Activated CD8-positive, alpha-beta T cell treated with anti-CD3 and anti-CD28 coated beads, Interleukin-2, amount 10 ng/mL, durations not matched to agents 7 days and 5 days (primary cell): ENCODE measurements around the gene BTBD7. TPM values are rescaled to one million over a fixed set of nuclear protein-coding genes. Genes with fewer than 3 reads are reported as not detected.
A peak's percentile ranks its signal among the peaks of the same experiment; 100 is the strongest.

ENCODE experiments used
- ATAC-seq: fragments of 150-1000 bp; cut with Tn5 transposase; one replicate; pipeline ENCODE4 v1.10.0; 2021; ENCODE audit warnings: moderate library complexity
- CTCF ChIA-PET: fragments of 350-600 bp; sonication (Branson Sonifier 250); formaldehyde crosslinking; loops from one replicate; lab custom pipeline; 2021; ENCODE audit warnings: antibody characterized with exemption; lab: Charles Lee
- POLR2A ChIA-PET: fragments of 350-600 bp; sonication (Branson Sonifier 250); formaldehyde crosslinking; loops from one replicate; lab custom pipeline; 2021; ENCODE audit warnings: antibody characterized with exemption; lab: Charles Lee
- DNase-seq: peaks from one replicate; pipeline ENCODE4 v3.0.0-alpha.2; 2020
- H3K27ac Mint-ChIP-seq: one replicate; pipeline ENCODE4 v1.8.0; 2021; ENCODE audit warnings: mild to moderate bottlenecking, mixed read lengths
- H3K27me3 Mint-ChIP-seq: one replicate; pipeline ENCODE4 v1.8.0; 2021; ENCODE audit warnings: low read depth, mixed read lengths
- H3K36me3 Mint-ChIP-seq: one replicate; pipeline ENCODE4 v1.8.0; 2021; ENCODE audit warnings: low read depth, mixed read lengths
- H3K4me1 Mint-ChIP-seq: one replicate; pipeline ENCODE4 v1.8.0; 2021; ENCODE audit warnings: low read depth, mixed read lengths
- H3K4me3 Mint-ChIP-seq: one replicate; pipeline ENCODE4 v1.8.0; 2021; ENCODE audit warnings: mild to moderate bottlenecking, mixed read lengths
- H3K9me3 Mint-ChIP-seq: one replicate; pipeline ENCODE4 v1.8.0; 2022; ENCODE audit warnings: mixed read lengths; ENCODE audit not compliant: insufficient read depth
- total RNA-seq, 2 experiments: library from RNA; stranded (reverse); gene quantifications; one replicate each; pipeline ENCODE4 v1.2.3, GENCODE V29; 2021

Gene BTBD7
- total RNA-seq, 2 experiments from 2014 or later = 19.0 to 20.4 TPM

GRCh38 chr14:93231129-93231979 is 101.5 kb downstream of the BTBD7 start:
- peaks cover 18% of the 10 kb centered on the region for H3K36me3 Mint-ChIP-seq
- peaks cover 12% of the 10 kb centered on the region for H3K4me1 Mint-ChIP-seq
- DNase-seq = no peak
- no peak overlapping the region for H3K27ac Mint-ChIP-seq
- ATAC-seq = peak; percentile 60
- POLR2A ChIA-PET = no interaction called here
- peak overlapping the region; percentile 22 for H3K4me3 Mint-ChIP-seq
- H3K27me3 Mint-ChIP-seq = peaks cover 18% of the 10 kb centered on the region
- CTCF ChIA-PET = no interaction called here
- H3K9me3 Mint-ChIP-seq = no peaks in the 10 kb centered on the region

- Mint-ChIP-seq H3K27me3 (peaks cover 18% of the 10 kb centered on the region), H3K4me3 (no peak overlapping the region), H3K9me3 (no peaks in the 10 kb centered on the region), H3K27ac (no peak overlapping the region), H3K4me1 (peaks cover 12% of the 10 kb centered on the region), H3K36me3 (peaks cover 26% of the 10 kb centered on the region)
- CTCF ChIA-PET = no interaction called here
- POLR2A ChIA-PET = no interaction called here
- ATAC-seq = no peak
- no peak for DNase-seq
Measured at GRCh38 chr14:93230539-93230938, 102.3 kb downstream of the BTBD7 start.

GRCh38 chr14:93228550-93228949 is 104.3 kb downstream of the BTBD7 start:
- Mint-ChIP-seq H3K4me1 (peaks cover 12% of the 10 kb centered on the region), H3K36me3 (peaks cover 35% of the 10 kb centered on the region), H3K27me3 (peaks cover 9% of the 10 kb centered on the region), H3K27ac (no peak overlapping the region), H3K4me3 (no peak overlapping the region), H3K9me3 (no peaks in the 10 kb centered on the region)
- ChIA-PET POLR2A (no interaction called here), CTCF (no interaction called here)
- DNase-seq = no peak
- no peak for ATAC-seq

- Mint-ChIP-seq H3K4me3 (no peak overlapping the region), H3K27me3 (no peaks in the 10 kb centered on the region), H3K27ac (no peak overlapping the region), H3K36me3 (peaks cover 59% of the 10 kb centered on the region), H3K4me1 (peaks cover 10% of the 10 kb centered on the region), H3K9me3 (no peaks in the 10 kb centered on the region)
- POLR2A ChIA-PET = no interaction called here
- no peak for ATAC-seq
- DNase-seq = no peak
- CTCF ChIA-PET = interaction anchor here (1.1 kb wide), 1 partner anchor 16 kb away, joined by 4 read pairs; the partner anchor contains the start of gene UBR7
Measured at GRCh38 chr14:93223565-93223964, 109.3 kb downstream of the BTBD7 start.

GRCh38 chr14:93220509-93220908 is 112.3 kb downstream of the BTBD7 start:
- DNase-seq (no peak), ATAC-seq (no peak)
- no peaks in the 10 kb centered on the region for H3K27me3 Mint-ChIP-seq
- H3K9me3 Mint-ChIP-seq = no peaks in the 10 kb centered on the region
- H3K4me3 Mint-ChIP-seq = no peak overlapping the region
- ChIA-PET POLR2A (interaction anchor here (0.8 kb wide), 1 partner anchor 14 kb away, joined by 3 read pairs; the partner anchor contains the start of gene GON7), CTCF (interaction anchor here (3.8 kb wide), 1 partner anchor 107 kb away, joined by 34 read pairs; no protein-coding TSS in a partner anchor)
- no peak overlapping the region for H3K27ac Mint-ChIP-seq
- peaks cover 10% of the 10 kb centered on the region for H3K4me1 Mint-ChIP-seq
- peaks cover 54% of the 10 kb centered on the region for H3K36me3 Mint-ChIP-seq

- peaks cover 54% of the 10 kb centered on the region for H3K36me3 Mint-ChIP-seq
- no peaks in the 10 kb centered on the region for H3K9me3 Mint-ChIP-seq
- ChIA-PET POLR2A (interaction anchor here (1.0 to 1.6 kb wide), 2 partner anchors 35 to 106 kb away, joined by 3 to 4 read pairs; partner anchors contain the start of gene MOAP1), CTCF (interaction anchor here (0.6 to 3.8 kb wide), 10 partner anchors 12 to 267 kb away, joined by 3 to 34 read pairs (median 3); partner anchors contain the start of genes GON7, LYSET, MOAP1 and UBR7)
- ATAC-seq (peak; percentile 91), DNase-seq (peak; percentile 70)
- H3K4me3 Mint-ChIP-seq = no peak overlapping the region
- H3K4me1 Mint-ChIP-seq = peaks cover 10% of the 10 kb centered on the region
- no peaks in the 10 kb centered on the region for H3K27me3 Mint-ChIP-seq
- H3K27ac Mint-ChIP-seq = no peak overlapping the region
Measured at GRCh38 chr14:93219103-93219726, 113.6 kb downstream of the BTBD7 start.

- H3K27me3 Mint-ChIP-seq = no peaks in the 10 kb centered on the region
- H3K4me1 Mint-ChIP-seq = peaks cover 4% of the 10 kb centered on the region
- CTCF ChIA-PET = no interaction called here
- no peaks in the 10 kb centered on the region for H3K9me3 Mint-ChIP-seq
- DNase-seq = no peak
- ATAC-seq = no peak
- no peak overlapping the region for H3K27ac Mint-ChIP-seq
- H3K4me3 Mint-ChIP-seq = no peak overlapping the region
- H3K36me3 Mint-ChIP-seq = peaks cover 47% of the 10 kb centered on the region
- POLR2A ChIA-PET = no interaction called here
Measured at GRCh38 chr14:93214598-93214997, 118.2 kb downstream of the BTBD7 start.

- Mint-ChIP-seq H3K36me3 (peaks cover 44% of the 10 kb centered on the region), H3K4me1 (peaks cover 18% of the 10 kb centered on the region), H3K27me3 (no peaks in the 10 kb centered on the region), H3K4me3 (no peak overlapping the region), H3K27ac (no peak overlapping the region), H3K9me3 (no peaks in the 10 kb centered on the region)
- no peak for ATAC-seq
- POLR2A ChIA-PET = no interaction called here
- DNase-seq = no peak
- CTCF ChIA-PET = interaction anchor here (1.0 kb wide), 1 partner anchor 33 kb away, joined by 3 read pairs; no protein-coding TSS in a partner anchor
Measured at GRCh38 chr14:93212432-93212831, 120.4 kb downstream of the BTBD7 start.

- ATAC-seq = peak; percentile 56
- H3K9me3 Mint-ChIP-seq = no peaks in the 10 kb centered on the region
- H3K36me3 Mint-ChIP-seq = peaks cover 42% of the 10 kb centered on the region
- H3K27ac Mint-ChIP-seq = peak overlapping the region; percentile 96
- H3K4me3 Mint-ChIP-seq = peak overlapping the region; percentile 100
- CTCF ChIA-PET = interaction anchor here (0.6 to 4.7 kb wide), 10 partner anchors 9 to 974 kb away, joined by 3 to 40 read pairs (median 5); partner anchors contain the start of genes LYSET and MOAP1
- peak; percentile 55 for DNase-seq
- H3K4me1 Mint-ChIP-seq = peaks cover 38% of the 10 kb centered on the region
- POLR2A ChIA-PET = interaction anchor here (0.7 to 5.1 kb wide), 9 partner anchors 8 to 753 kb away, joined by 3 to 87 read pairs (median 5); partner anchors contain the start of genes LYSET and MOAP1
- no peaks in the 10 kb centered on the region for H3K27me3 Mint-ChIP-seq
Measured at GRCh38 chr14:93207468-93208308, 125.1 kb downstream of the BTBD7 start.

- Mint-ChIP-seq H3K9me3 (no peaks in the 10 kb centered on the region), H3K27ac (peak within 1 kb of the TSS; percentile 96), H3K4me1 (peaks cover 41% of the 10 kb centered on the region), H3K36me3 (peaks cover 40% of the 10 kb centered on the region), H3K4me3 (peak within 1 kb of the TSS; percentile 100), H3K27me3 (no peaks in the 10 kb centered on the region)
- ATAC-seq = peak; percentile 89
- ChIA-PET CTCF (interaction anchor here (0.6 to 4.7 kb wide), 12 partner anchors 10 to 974 kb away, joined by 3 to 40 read pairs (median 4); partner anchors contain the start of genes LYSET and MOAP1), POLR2A (interaction anchor here (0.7 to 5.1 kb wide), 11 partner anchors 10 to 754 kb away, joined by 3 to 87 read pairs (median 4); partner anchors contain the start of genes LYSET and MOAP1)
- DNase-seq = peak; percentile 94
Measured at GRCh38 chr14:93206793-93207467, 125.9 kb downstream of the BTBD7 start, which contains the start of the genes GON7 and UBR7. GON7 (minus strand) TSS chr14:93207065; CDS start chr14:93207037, 28 bp downstream. UBR7 (plus strand) TSS chr14:93207256; CDS start chr14:93207292, 36 bp downstream.
